NCI-H2029 treated with DMSO at 0.1 percent for 48 hours (cell line): ENCODE data around the gene PRXL2A.
"Not testable (repeated sequence)": the region's sequence is repeated elsewhere in the genome, so short reads cannot be mapped to it uniquely, and the experiment has no call there.

ENCODE experiments used
- DNase-seq: peaks from one replicate; lab custom pipeline; 2025; lab: John Stamatoyannopoulos, UW

Gene PRXL2A

GRCh38 chr10:80408242-80409101, at the start of gene PRXL2A:
PRXL2A (plus strand) TSS chr10:80408551; CDS start chr10:80420468, 11,917 bp downstream.
- no peak for DNase-seq

- not testable (repeated sequence) for DNase-seq
Measured at GRCh38 chr10:80358925-80359324, 49.4 kb upstream of the PRXL2A start.

GRCh38 chr10:80359644-80360043, 48.7 kb upstream of the PRXL2A start:
- DNase-seq, result no peak

- no peak for DNase-seq
Measured at GRCh38 chr10:80365510-80365909, 42.8 kb upstream of the PRXL2A start.

GRCh38 chr10:80371467-80371866, 36.9 kb upstream of the PRXL2A start:
- DNase-seq, result no peak

- DNase-seq, result no peak
Measured at GRCh38 chr10:80372675-80373074, 35.7 kb upstream of the PRXL2A start.

- DNase-seq, result no peak
Measured at GRCh38 chr10:80373502-80373901, 34.8 kb upstream of the PRXL2A start.

GRCh38 chr10:80379701-80380100, 28.6 kb upstream of the PRXL2A start:
- DNase-seq, result no peak

- DNase-seq, result no peak
Measured at GRCh38 chr10:80380185-80380584, 28.2 kb upstream of the PRXL2A start.

- DNase-seq, result no peak
Measured at GRCh38 chr10:80382989-80383388, 25.4 kb upstream of the PRXL2A start.

- DNase-seq, result no peak
Measured at GRCh38 chr10:80390740-80391139, 17.6 kb upstream of the PRXL2A start.

GRCh38 chr10:80392250-80392649, 16.1 kb upstream of the PRXL2A start:
- no peak for DNase-seq

- no peak for DNase-seq
Measured at GRCh38 chr10:80394358-80394916, 13.9 kb upstream of the PRXL2A start.

- DNase-seq, result no peak
Measured at GRCh38 chr10:80397014-80397413, 11.3 kb upstream of the PRXL2A start.

GRCh38 chr10:80400136-80400804, 8.1 kb upstream of the PRXL2A start:
- no peak for DNase-seq

GRCh38 chr10:80405035-80405434, 3.3 kb upstream of the PRXL2A start:
- DNase-seq, result no peak

- no peak for DNase-seq
Measured at GRCh38 chr10:80405626-80406025, 2.7 kb upstream of the PRXL2A start.

GRCh38 chr10:80406204-80406603, 2.1 kb upstream of the PRXL2A start:
- no peak for DNase-seq

- no peak for DNase-seq
Measured at GRCh38 chr10:80407812-80408241, 524 bp upstream of the PRXL2A start.

- no peak for DNase-seq
Measured at GRCh38 chr10:80409121-80409520, 770 bp downstream of the PRXL2A start.

- DNase-seq, result no peak
Measured at GRCh38 chr10:80410122-80410521, 1.8 kb downstream of the PRXL2A start.

- no peak for DNase-seq
Measured at GRCh38 chr10:80410578-80411145, 2.3 kb downstream of the PRXL2A start.

- no peak for DNase-seq
Measured at GRCh38 chr10:80411267-80411668, 2.9 kb downstream of the PRXL2A start.
